Hepatocyte (in vitro differentiated cells): ENCODE data around the gene LDLRAD3.

ENCODE experiments used
- EZH2phosphoT487 ChIP-seq: fragments of 200-600 bp; sonication (generic); IDR thresholded peaks from one replicate; pipeline ENCODE4 v1.6.1; 2018; ENCODE audit warnings: antibody characterized with exemption, mild to moderate bottlenecking, low read depth, moderate library complexity; ENCODE audit not compliant: unreplicated experiment, severe bottlenecking
- TF ChIP-seq, protein P1 (sequence below): fragments of 200-600 bp; sonication (generic); IDR thresholded peaks from 2 replicates; pipeline ENCODE4 v1.5.1; 2016; ENCODE audit warnings: antibody characterized with exemption, mild to moderate bottlenecking; ENCODE audit not compliant: poor library complexity

DNA sequence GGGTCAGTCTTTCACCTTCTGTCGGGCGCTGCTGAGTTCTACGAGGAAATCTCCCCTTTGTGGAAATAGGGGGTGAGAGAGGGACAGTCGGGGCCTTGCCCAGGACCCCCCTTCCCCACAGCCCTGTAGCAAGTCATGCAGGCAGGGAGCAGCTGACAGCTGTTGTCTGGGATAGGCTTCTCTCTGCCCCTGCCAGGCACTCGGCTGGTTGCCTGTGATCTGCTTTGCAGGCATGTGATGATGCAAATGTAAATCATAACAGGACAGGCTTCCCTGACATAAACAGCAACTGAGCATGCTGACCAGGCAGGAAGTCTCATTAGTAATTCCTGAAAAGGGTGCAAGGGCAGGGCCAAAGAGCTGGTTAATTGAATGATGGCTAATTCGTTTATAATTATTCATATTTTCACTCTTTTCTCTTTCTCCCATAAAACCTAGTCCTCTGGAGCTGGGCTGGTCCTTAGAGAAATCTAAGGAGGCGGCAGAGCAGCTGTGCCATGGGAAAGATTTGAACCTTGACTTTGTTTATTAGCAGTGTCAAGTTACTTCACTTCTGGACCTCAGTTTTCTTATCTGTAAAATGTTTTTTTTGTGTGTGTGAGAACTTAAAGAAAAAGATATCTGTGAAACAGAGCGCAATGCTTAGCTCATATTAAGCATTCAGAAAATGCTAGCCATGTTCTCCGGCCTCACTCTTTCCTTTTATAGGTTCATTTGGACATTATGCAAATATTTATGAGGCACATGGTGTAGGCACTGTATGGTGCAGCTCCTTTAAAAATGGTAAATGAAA lies 129.7 kb downstream of the LDLRAD3 start:
- TF ChIP-seq EZH2phosphoT487, result no peak
- TF ChIP-seq, protein P1, sequence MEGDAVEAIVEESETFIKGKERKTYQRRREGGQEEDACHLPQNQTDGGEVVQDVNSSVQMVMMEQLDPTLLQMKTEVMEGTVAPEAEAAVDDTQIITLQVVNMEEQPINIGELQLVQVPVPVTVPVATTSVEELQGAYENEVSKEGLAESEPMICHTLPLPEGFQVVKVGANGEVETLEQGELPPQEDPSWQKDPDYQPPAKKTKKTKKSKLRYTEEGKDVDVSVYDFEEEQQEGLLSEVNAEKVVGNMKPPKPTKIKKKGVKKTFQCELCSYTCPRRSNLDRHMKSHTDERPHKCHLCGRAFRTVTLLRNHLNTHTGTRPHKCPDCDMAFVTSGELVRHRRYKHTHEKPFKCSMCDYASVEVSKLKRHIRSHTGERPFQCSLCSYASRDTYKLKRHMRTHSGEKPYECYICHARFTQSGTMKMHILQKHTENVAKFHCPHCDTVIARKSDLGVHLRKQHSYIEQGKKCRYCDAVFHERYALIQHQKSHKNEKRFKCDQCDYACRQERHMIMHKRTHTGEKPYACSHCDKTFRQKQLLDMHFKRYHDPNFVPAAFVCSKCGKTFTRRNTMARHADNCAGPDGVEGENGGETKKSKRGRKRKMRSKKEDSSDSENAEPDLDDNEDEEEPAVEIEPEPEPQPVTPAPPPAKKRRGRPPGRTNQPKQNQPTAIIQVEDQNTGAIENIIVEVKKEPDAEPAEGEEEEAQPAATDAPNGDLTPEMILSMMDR, result no peak
